ENCODE measurements around the gene INS.
"Not testable (repeated sequence)": the region's sequence is repeated elsewhere in the genome, so short reads cannot be mapped to it uniquely, and the experiment has no call there.

Gene INS

GRCh38 chr11:2200536-2200935, 39.5 kb upstream of the INS start:
- in situ Hi-C loops (cut with HindIII; ENCODE audit: low pct_ligation_motif_present, low pct_unique_long_range_greater_than_20kb, low sequenced_read_pairs): no loop called here
- no peak for DNase-seq

- in situ Hi-C loops (cut with HindIII; ENCODE audit: low pct_ligation_motif_present, low pct_unique_long_range_greater_than_20kb, low sequenced_read_pairs): no loop called here
- DNase-seq: no peak
These were observed 38.7 kb upstream of the INS start for GRCh38 chr11:2199466-2200341.

DNA sequence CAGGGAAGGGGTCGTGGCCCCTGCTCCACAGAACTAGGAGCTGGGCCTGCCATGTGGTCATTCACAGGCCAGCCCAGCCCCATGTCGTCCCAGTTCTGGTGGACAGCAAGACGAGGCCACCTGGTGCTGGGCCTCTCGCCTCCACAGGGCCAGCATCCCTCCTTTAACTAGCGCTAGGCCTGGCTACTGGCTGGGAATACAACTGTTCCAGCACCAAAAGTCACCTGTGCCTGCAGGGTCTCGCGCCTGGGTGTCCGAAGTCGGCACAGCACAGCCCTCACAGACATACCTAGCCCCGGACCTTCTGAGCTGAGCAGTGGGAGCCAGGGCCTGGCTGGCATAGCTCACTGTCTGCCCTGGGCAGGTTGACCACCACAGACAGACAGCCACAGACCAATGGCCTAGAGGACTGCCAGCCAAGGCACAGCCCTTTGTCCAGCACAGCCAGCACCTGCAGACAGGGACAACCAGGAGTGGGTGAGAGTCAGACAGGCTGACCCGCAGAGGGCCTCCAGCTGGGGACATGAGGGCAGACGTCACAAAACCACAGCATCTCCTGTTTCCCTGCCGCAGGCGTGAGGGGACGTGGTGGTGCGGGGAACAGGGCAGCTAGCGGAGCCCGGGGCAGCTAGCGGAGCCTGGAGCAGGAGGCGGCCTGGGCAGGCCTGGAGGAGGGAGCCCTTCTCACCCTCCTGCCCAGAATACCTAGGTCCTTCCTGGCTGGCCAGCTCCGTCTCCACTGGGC, 37.8 kb upstream of the INS start:
- in situ Hi-C loops (cut with HindIII; ENCODE audit: low pct_ligation_motif_present, low pct_unique_long_range_greater_than_20kb, low sequenced_read_pairs): no loop called here
- no peak for DNase-seq

- no peak for DNase-seq
- in situ Hi-C loops (cut with HindIII; ENCODE audit: low pct_ligation_motif_present, low pct_unique_long_range_greater_than_20kb, low sequenced_read_pairs): no loop called here
These were observed 36.9 kb upstream of the INS start for GRCh38 chr11:2197771-2198520.

DNA sequence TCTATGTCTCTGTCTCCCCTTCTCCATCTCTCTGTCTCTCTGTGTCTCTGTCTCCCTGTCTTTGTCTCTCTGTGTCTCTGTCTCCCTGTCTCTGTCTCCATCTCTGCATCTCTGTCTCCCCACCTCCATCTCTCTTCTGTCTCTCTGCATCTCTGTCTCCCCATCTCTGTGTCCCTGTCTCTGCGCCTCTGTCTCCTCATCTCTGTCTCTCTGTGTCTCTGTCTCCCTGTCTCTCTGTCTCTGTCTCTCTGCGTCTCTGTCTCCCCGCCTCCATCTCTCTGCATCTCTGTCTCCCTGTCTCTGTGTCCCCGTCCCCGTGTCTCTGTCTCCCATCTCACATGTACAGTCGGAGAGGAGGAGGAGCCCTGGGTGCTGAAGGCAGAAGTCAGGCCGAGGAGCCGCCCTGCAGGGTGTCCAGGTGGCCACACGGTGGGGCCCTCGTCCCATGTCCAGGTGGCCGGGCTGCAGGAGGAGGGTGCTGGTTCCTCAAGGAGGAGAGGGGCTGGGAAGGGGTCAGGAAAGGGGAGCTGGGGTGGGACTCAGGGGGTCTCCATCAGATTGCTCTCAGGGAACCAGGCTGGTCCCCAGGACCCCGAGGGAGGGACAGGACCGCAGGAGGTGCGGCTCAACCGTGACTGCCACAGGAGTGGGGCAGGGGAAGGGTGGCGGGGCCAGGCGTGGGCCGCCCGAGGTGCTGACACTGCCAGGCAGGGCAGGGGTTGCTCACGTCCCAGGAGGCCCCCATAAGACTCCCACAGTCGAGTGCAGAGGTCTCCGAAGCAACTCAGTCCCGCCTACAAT, 36.2 kb upstream of the INS start:
- in situ Hi-C loops (cut with HindIII; ENCODE audit: low pct_ligation_motif_present, low pct_unique_long_range_greater_than_20kb, low sequenced_read_pairs): no loop called here

DNA sequence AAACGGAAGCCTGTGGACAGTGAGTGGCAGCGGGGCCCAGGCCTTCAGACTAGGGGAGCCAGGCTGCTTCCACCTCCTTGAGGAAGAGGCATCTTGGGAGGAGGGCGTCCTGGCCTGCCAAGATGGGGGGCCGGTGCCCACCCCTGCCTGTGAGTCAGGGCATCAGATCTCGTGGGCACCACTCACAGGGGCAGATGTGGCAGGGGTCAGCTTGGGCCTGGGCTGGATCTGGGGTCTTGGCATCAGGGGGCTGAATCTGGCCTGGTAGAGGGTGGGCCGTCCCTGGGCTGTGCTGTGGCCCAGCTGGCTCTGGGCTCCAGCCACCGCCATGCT, 34.7 kb upstream of the INS start:
- in situ Hi-C loops (cut with HindIII; ENCODE audit: low pct_ligation_motif_present, low pct_unique_long_range_greater_than_20kb, low sequenced_read_pairs): no loop called here
- DNase-seq: no peak

More for the DNA sequence above, 36.2 kb upstream of the INS start:
- DNase-seq: peak; percentile 55

DNA sequence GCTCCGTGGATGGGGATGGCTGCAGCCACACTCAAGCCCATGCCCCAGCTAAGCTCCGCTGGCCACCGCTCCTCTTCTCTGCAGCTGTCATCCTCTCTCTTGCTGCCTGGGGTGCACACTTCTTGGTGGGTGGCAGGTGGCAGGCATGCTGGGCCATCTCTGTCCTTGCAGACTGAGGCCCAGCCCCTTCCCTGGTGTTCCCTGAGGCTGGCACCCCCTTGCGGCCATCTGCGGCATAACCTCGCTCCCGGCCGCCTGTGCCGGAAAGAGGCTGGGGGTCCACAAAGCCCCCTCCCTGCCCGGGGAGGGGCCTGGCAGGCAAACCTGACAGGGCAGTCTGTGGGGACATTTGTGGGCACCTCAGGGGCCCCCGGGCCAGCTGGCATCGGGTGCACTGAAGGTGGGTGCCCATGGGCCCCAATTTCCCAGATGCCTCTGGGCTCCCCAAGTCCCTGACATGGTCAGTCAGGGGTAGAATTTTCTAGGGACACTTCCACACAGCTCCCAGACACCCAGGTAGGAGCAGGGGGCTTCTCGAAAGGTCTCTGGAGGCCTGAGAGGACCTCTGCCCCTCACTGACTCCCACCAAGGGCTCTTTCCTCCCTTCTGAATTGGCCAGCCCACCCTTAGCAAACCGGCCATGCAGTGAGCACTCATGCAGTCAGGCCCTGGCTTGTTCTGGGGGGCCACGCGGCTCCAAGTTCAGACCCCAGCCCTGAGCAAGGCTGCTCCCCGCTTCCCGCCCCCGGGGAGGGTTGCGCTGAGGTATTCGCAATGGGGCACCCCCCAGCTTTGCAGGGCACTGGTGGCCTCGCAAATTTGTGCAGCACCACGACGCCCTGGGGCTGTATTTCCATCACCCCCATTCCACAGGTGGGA, 34.1 kb upstream of the INS start:
- DNase-seq: peak; percentile 24
- in situ Hi-C loops (cut with HindIII; ENCODE audit: low pct_ligation_motif_present, low pct_unique_long_range_greater_than_20kb, low sequenced_read_pairs): no loop called here

DNA sequence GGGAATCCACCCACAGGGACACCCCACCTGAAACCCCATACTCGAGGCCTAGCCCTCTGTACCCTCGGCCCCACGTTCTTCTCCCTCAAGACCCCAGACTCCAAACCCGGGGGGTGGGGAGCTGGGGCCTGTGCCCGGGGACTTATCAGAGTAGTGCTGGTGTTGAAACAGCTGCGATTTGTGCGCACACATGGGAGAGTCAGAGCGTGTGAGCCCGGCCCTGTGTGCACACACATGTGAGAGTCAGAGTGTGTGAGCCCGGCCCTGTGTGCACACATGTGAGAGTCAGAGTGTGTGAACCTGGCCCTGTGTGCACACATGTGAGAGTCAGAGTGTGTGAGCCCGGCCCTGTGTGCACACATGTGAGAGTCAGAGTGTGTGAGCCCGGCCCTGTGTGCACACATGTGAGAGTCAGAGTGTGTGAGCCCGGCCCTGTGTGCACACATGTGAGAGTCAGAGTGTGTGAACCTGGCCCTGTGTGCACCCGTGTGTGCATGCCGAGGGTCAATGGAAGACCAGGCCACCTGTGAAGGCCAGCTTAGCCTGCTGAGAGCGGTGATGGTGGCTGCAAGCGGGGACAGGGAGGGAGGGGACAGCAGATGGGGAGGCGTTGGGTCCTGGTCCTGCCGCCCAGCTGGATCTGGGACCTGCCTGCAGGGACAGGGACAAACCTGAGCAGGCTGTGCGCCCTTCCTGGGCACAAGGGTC, 33.0 kb upstream of the INS start:
- in situ Hi-C loops (cut with HindIII; ENCODE audit: low pct_ligation_motif_present, low pct_unique_long_range_greater_than_20kb, low sequenced_read_pairs): not testable (repeated sequence)

GRCh38 chr11:2193099-2193887, 32.3 kb upstream of the INS start:
- in situ Hi-C loops (cut with HindIII; ENCODE audit: low pct_ligation_motif_present, low pct_unique_long_range_greater_than_20kb, low sequenced_read_pairs): no loop called here
- no peak for DNase-seq

More for the DNA sequence above, 33.0 kb upstream of the INS start:
- not testable (repeated sequence) for DNase-seq

GRCh38 chr11:2192435-2192834, 31.4 kb upstream of the INS start:
- in situ Hi-C loops (cut with HindIII; ENCODE audit: low pct_ligation_motif_present, low pct_unique_long_range_greater_than_20kb, low sequenced_read_pairs): no loop called here
- no peak for DNase-seq

DNA sequence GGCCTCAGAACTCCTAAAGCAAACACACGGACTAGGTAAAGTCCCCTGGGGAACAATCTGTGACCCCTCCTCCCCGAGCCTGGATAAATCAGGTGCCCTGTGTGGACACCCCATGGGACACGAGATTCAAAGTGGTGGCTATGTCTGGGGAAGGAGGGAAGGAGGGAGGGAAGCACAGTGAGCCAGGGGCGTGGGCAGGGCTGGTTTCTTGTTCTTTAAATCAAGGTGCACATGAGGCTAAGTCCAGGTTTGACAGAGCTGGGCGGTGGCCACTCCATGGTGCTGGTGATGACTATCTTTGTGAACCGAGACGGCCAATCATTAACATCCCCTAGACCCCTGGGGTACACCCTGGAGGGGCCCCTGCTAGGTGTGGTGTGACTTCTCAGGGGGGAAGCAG, 30.9 kb upstream of the INS start:
- DNase-seq: no peak
- in situ Hi-C loops (cut with HindIII; ENCODE audit: low pct_ligation_motif_present, low pct_unique_long_range_greater_than_20kb, low sequenced_read_pairs): no loop called here

- DNase-seq: no peak
- in situ Hi-C loops (cut with HindIII; ENCODE audit: low pct_ligation_motif_present, low pct_unique_long_range_greater_than_20kb, low sequenced_read_pairs): no loop called here
These were observed 29.9 kb upstream of the INS start for GRCh38 chr11:2190657-2191471.

- DNase-seq: no peak
- in situ Hi-C loops (cut with HindIII; ENCODE audit: low pct_ligation_motif_present, low pct_unique_long_range_greater_than_20kb, low sequenced_read_pairs): no loop called here
These were observed 29.1 kb upstream of the INS start for GRCh38 chr11:2189938-2190656.

DNA sequence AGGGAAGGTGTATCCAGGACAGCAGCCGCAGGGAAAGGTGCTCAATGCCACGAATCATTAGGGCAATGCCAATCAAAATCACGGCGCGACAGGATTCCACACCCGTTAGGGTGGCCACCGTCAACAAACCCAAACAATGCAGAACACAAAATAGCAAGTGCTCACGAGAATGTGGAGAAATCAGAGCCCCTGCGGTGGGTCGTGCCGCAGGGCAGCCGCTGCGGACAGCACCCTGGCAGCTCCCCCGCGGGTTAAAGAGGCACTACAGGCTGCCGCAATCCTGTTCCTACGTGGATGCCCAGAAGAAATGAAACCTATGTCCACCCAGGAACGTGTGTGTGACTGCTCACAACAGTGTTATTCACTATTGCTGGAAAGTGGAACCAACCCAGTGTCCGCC, 27.7 kb upstream of the INS start:
- no peak for DNase-seq
- in situ Hi-C loops (cut with HindIII; ENCODE audit: low pct_ligation_motif_present, low pct_unique_long_range_greater_than_20kb, low sequenced_read_pairs): no loop called here

DNA sequence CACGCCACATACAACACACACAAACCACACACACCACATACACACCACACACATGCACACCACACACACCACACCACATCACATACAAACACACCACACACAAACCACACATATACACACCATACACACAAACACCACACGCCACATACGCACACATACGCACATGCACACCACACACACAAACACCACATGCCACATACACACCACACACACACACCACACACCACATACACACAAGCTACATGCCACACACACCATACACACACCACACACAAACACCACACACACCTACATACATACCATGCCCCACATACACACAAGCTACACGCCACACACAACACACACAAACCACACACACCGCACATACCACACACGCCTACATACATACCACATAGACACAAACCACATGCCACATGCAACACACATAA, 26.3 kb upstream of the INS start:
- DNase-seq: no peak
- in situ Hi-C loops (cut with HindIII; ENCODE audit: low pct_ligation_motif_present, low pct_unique_long_range_greater_than_20kb, low sequenced_read_pairs): no loop called here
